NCI-H524 treated with DMSO at 0.1 percent for 48 hours (cell line): ENCODE measurements around the gene SOBP.

Source experiments
- DNase-seq: peaks from one replicate; lab custom pipeline; 2025; lab: John Stamatoyannopoulos, UW

The SOBP gene

DNA sequence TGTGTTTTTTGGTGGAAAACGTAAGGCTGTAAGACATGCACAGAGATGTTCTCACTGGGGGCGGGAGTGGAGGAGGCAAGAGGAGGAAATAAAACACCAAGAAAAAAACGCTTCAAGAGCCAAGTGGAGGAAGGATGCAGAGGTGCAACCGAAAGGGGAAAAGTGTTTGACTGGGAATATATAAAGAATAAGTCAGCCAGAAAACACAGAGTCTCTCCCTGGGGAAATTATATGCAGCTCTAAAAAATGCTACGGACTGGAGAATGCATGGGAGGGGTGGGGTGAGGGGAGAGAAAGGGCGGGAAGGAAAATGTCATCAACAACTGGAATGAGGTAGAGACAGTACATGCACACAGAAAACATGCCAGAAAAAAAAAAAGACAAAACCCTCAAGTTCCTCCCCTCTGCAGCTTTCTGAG lies 200.7 kb downstream of the SOBP start:
- DNase-seq: no peak

DNA sequence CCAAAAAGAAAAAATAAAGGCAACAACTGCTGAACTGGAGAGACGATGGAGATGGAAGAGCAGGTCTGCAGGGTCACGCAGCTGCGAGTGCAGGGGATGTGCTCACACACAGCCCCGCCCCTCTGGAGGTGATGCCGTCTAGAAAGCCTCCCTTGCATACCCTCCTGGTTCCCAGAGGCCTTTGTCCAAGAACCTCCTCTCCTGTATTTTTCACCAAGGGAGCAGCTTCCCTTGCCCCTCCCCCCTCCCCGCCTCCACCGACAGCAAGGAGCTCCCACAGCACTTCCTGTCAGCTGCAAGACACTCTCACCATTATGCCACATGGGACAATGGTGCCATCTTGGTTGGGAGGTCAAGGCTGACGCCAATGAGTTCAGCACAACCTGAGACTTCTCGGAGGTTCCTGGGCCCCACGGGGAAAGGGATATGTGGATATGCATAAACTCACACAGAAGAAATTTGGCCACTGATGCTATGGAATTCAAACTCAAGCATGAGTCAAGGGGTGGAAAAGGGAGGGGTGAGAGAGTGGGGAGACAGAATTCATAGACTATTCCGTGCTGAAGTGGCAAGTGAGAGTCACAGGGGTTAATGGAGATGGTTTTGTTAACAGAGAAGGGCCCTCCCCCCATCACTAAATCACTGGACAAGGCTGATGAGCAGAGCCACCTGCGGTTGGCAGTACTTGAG lies 201.3 kb downstream of the SOBP start:
- DNase-seq: no peak

DNA sequence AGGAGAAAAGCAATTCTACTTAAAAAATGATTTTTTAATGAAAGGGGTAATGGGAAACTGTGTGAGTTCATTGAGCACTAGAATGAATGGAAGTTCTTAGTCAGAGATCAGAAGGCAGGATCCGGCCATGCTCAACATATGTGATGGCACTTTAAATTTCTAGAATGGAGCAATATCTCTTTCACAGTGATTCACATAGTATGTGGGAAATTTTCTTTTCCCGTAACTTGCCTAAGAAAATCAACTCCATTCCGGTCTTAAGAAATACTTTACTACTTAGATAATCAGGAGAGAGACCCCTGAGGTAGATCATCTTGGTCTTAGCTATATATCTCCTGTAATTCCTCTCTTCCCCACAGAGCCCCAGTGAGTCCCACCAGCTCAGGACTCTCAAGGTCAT lies 202.4 kb downstream of the SOBP start:
- DNase-seq: no peak

DNA sequence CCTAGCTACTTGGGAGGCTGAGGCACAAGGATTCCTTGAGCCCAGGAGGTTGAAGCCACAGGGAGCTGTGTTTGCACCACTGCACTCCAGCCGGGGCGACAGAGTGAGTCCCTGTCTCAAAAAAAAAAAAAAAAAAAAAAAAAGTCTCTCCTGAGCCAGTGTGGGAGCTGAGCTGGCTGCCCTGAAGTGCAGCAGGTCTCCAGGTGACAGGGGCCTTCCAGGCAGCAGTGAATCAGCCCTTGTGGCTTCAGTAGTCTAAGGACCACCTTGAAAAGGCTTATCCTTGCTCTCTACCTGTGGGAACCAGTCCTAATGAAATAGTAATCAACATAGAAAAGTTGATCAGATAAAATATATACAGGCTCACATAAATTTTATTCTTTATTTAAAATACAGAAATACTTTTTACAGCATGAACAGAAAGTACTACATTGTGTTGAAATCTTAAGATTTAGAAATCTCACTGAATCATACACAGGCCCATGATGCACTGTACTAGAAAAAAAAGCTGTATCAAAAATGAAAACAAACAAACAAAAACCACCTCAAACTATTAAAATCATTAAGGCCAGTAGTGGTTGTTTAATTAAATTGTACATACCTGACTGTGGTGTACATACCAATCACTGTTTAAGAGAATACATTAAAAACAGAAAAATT lies 205.3 kb downstream of the SOBP start:
- no peak for DNase-seq

DNA sequence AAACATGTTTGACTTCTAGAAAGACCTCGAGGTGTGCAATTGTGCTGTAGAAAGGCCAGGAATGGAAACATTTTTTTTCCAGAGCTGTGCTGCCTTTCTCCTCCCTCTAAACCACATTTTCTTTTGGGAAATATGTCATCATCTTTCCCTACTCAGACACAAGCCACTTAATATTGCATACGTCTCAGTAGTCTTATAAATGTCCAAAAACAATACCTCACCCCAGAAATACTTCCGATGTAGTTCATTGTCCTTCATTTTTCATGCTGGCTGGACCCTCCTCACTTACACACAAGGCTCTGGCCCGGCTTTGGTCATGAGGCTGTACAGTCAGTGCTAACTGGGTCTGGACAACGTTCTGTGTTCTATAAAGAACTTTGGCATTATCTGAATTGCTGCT lies 207.8 kb downstream of the SOBP start:
- no peak for DNase-seq

DNA sequence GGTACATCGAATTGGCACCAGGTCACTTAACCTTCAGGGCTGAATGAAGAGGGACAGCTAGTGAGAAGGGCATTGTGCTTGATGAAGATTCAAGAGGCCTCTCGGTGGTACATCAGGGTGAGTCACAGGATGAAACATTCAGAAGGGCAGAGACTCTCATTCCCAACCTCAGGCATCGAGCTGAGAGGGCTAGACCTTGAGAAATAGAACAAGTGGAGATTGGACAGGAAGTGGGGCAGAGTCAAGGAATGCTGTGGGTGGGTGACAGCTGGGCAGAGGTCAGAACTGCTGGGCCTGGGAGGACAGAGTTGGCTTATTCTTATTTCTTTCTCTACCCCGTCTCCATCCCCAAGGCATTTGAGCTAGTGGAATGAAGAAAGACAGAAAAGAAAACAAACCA lies 208.2 kb downstream of the SOBP start:
- DNase-seq: no peak

DNA sequence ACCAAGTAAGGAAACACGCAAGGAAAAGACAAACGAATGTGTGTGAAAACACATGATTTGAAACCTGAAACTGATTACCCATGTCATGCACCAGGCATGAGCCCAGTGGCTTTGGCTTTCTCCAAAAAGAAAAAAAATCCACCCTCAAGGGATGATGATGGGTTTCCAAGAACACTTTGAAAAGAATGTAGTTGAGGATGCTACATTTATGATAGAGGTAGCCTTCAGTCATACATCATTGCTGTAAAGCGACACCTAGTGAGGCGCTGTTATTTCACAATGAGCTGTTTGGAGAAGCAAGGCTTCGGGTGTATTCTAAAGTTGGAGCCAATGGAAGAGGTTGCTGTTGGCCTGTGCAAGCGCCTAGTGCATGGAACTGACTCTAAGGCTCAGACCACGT lies 209.3 kb downstream of the SOBP start:
- no peak for DNase-seq

DNA sequence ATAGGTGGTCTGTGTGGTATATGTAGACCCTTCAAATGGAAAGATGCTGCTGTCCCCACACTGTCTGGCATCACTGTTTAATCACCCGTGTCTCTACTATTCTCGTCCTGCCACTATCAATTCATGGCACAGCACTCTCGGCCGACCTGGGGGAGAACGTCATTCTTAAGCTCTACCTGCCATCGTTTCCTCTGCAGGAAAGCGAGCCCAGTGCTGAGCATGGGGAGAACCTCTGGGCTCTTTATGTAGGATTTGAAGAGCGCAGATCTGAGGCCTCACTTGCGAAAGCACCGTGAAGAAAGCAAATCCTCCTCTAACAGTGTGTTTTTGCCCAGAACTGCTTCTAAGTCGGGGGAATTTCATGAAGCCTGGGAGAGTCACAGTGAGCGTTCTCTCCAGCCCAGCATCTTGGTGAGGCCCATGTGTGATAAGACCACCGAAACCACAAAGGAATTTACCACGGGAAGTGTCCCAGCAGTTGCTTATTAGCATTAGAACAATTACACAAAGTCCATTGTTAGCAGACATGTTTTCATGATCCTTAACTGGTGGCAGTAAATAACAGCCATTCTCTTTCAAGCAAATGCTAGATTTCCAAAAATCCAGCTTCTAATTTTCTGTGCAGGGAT lies 209.9 kb downstream of the SOBP start:
- DNase-seq: no peak

DNA sequence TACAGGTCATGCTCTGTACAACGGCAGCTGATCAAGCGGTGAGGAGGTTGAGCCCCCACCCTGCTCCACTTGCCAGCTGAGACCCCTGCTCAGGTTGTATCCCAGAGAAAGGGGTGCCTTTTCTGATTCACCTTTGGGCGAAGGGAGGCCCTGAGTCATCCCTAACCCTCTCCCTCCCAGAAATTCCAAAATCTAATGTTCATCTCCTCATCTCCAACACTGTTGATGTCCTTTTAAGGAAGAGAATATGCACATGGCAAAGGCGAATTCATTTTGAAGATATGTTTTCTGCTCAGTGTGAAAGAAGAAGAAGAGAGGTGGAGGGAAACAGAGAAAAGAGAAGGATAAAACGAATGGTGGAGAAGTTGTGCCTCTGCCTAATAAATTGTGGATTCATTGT lies 213.7 kb downstream of the SOBP start:
- DNase-seq: no peak

DNA sequence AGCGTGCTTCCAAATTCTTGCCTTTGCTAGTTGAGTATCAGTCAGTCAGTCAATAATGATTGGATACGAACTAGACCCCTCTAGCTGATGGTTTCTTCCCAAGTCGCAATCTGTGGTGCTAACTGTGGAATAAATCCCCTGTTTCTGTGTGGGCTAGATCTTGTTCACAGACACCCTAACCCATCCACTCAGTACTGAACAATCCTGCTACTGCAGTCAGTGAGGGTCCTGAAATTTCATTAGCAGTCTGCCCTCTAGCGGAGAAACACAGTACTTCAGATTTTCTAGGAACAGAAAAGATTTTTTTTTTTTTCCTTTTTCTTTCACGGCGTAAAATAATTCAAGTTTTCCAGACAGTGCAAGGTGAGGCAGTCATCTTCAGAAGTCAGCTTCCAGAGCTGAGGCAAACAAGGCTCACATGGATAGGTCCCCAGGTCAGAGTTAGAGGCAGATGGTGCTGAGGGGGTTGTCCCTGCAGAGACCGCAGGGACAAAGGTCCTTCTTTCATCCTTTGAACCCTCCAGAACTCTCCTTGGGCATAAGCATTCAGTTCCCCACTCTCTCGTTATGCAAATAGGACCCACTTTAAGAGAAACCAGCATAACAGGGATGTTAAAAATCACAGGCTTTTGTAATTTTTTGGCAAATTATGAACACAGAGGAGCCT lies 214.6 kb downstream of the SOBP start:
- no peak for DNase-seq

DNA sequence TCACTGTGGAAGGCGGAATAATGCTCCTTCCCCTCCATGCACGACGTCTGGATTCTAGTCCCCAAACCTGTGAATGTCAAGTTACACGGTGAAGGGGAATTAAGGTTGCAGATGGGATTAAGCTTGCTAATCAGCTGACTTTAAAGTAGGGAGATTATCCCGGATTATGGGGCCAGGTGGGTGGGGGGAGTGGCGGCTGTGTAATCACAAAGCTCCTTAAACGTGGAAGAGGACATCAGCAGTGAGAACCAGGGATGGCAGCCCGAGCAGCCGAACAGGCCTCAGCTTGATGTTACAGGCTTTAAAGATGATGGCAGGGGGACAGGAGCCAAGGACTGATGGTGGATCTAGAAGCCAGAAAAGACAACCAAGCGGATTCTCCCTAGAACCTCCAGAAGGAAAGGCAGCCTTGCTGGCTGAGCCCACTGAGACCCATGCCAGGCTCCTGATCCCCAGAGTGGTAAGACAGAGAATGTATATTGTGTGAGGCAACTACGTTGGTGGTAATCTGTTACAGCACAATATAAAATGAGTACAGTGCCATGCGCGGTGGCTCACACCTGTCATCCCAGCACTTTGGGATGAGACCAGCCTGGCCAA lies 216.7 kb downstream of the SOBP start:
- peak; percentile 92 for DNase-seq

DNA sequence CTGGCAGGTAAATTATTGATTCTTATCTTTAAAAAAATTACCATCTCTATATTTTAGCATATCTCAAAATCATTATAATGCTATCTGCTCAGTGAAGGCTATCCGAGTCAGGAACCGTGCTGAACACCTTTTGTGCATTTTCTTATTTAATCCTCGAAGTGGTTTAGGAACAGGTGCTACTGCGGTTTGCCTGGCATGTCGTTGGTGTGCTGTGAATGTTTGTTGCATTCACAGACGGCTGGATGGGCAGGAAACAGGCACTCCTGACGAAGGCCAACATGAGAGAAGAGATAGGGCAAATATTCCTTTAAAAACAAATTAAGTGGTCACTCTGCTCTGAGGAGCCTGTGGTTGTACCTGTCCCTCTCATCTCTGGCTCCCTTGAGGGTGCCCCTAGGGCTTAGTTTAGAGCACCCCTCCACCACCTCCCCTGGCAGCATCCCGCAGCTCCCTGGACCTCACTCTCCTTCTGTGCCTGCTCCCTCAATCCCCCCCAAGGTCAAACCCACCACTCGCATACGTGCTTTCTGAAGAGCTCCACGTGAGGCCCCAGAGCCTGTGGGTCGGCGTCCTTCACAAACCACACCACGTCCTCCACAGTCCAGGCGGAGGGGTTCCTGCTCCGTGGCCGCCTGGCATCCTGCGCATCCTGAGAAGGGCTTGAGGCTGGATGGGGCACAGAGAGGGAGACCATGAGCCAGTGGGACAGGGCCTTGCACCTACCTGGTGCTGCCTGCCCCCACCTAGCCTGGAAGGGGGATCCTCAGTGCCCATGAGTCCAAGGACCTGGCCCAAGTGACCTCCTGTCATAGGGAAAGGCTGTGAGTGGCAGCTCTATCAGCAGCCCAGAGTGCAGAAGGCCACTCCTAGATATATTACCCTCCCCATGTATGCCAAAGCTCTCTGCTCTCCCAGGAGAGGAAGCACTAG lies 217.7 kb downstream of the SOBP start:
- DNase-seq: no peak

DNA sequence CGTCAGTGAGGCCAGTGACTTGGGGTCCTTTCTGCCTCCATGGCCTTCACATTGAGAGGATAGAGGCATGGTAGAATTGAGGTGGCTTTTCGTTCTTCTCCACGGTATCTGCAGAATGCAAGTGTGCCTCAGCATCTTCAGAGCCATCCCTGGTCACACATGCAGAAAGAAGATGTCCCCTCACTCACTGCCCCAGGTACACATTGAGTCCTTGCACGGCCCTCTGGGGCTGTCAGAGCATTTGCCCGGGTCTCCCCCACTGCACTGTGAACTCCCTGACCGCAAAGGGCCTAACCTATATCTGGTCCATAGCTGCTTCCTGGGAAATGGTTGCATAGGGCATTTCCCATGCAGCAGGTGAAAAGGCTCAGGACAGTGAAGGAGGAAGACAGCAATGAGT lies 218.5 kb downstream of the SOBP start:
- no peak for DNase-seq

DNA sequence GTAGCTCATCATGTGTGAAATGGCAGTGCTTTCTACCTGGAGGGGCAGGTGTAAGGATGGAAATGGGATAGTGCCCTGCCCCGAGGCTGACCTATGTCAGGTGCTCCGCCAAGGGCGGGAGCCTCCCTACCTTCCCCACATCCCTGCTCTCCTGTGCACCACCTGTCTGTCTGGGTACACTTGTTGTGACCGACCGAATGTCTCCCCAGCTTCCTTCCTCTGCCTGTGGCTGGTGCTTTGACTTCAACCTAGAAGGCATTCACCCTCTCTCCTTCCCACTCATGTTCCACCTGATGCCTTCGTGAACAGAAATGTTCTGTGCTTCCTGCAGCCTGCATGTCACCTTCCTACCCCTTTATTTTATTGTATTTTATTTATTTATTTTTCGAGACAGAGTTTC lies 219.4 kb downstream of the SOBP start:
- DNase-seq: no peak
